ENCODE data around the gene NKAIN4. TPM values are rescaled to one million over a fixed set of nuclear protein-coding genes. Genes with fewer than 3 reads are reported as not detected.

NKAIN4 gene
- total RNA-seq, 1 experiment from 2014 or later = not detected

- TF ChIP-seq CTCF (conservative IDR thresholded peaks at IDR 0.05; ENCODE audit: low read depth, low read length) (no peak), EZH2phosphoT487 (IDR thresholded peaks at IDR 0.05; ENCODE audit: borderline replicate concordance, low read length) (no peak), EZH2 (IDR thresholded peaks at IDR 0.05; ENCODE audit: low read length, unreplicated experiment) (no peak)
- Histone ChIP-seq H4K20me1 (ENCODE audit: low read length) (peaks cover 27% of the 10 kb centered on the region), H3F3A (ENCODE audit: low read length, unreplicated experiment) (no peaks in the 10 kb centered on the region), H3K9me3 (ENCODE audit: low read length) (no peaks in the 10 kb centered on the region), H3K79me2 (ENCODE audit: low read length) (peaks cover 60% of the 10 kb centered on the region), H3K4me1 (ENCODE audit: insufficient read depth, low read length) (peaks cover 13% of the 10 kb centered on the region; the same call in 1 of the 2 replicates), H3K4me2 (ENCODE audit: low read length) (peak overlapping the region; percentile 83), H3K36me3 (ENCODE audit: low read depth, low read length) (peaks cover 16% of the 10 kb centered on the region; the same call in 1 of the 2 replicates), H3K9ac (ENCODE audit: low read length) (peak overlapping the region; percentile 91), H3K9me2 (replicated peaks; ENCODE audit: low read length) (no peaks in the 10 kb centered on the region), H3K27me3 (ENCODE audit: low read length) (no peaks in the 10 kb centered on the region), H3K27ac (ENCODE audit: low read length) (no peak overlapping the region), H3K4me3 (ENCODE audit: low read length) (peak overlapping the region; percentile 88), H2AFZ (ENCODE audit: low read length) (no peak overlapping the region)
- POLR2A ChIA-PET (ENCODE audit: unreplicated experiment) = interaction anchor here (0.6 kb wide), 1 partner anchor 65 kb away, joined by 21 read pairs; no protein-coding TSS in a partner anchor
- TSS peak; percentile 74 for BruUV-seq (replicated peaks)
- CTCF ChIA-PET = no interaction called here
- DNase-seq (peak; percentile 69), ATAC-seq (peak; percentile 26)
- intact Hi-C loops (cut with micrococcal nuclease) = no loop called here
Measured at GRCh38 chr20:63273635-63274380, 19.5 kb upstream of the NKAIN4 start.

GRCh38 chr20:63273059-63273579, 18.9 kb upstream of the NKAIN4 start:
- intact Hi-C loops (cut with micrococcal nuclease) = no loop called here
- CTCF ChIA-PET = interaction anchor here (0.6 kb wide), 1 partner anchor 18 kb away, joined by 4 read pairs; no protein-coding TSS in a partner anchor

More at GRCh38 chr20:63273059-63273579, 18.9 kb upstream of the NKAIN4 start:
- ATAC-seq (no peak), DNase-seq (no peak)
- Histone ChIP-seq H2AFZ (ENCODE audit: low read length) (peak overlapping the region; percentile 65; the same call in 1 of the 2 replicates), H4K20me1 (ENCODE audit: low read length) (peaks cover 27% of the 10 kb centered on the region), H3K9me3 (ENCODE audit: low read length) (no peaks in the 10 kb centered on the region), H3K27me3 (ENCODE audit: low read length) (no peaks in the 10 kb centered on the region), H3K9ac (ENCODE audit: low read length) (peak overlapping the region; percentile 91), H3F3A (ENCODE audit: low read length, unreplicated experiment) (no peaks in the 10 kb centered on the region), H3K79me2 (ENCODE audit: low read length) (peaks cover 60% of the 10 kb centered on the region), H3K27ac (ENCODE audit: low read length) (no peak overlapping the region), H3K4me3 (ENCODE audit: low read length) (peak overlapping the region; percentile 88), H3K4me2 (ENCODE audit: low read length) (peak overlapping the region; percentile 83), H3K4me1 (ENCODE audit: insufficient read depth, low read length) (peaks cover 13% of the 10 kb centered on the region; the same call in 1 of the 2 replicates), H3K36me3 (ENCODE audit: low read depth, low read length) (peaks cover 11% of the 10 kb centered on the region; the same call in 1 of the 2 replicates), H3K9me2 (replicated peaks; ENCODE audit: low read length) (no peaks in the 10 kb centered on the region)
- BruUV-seq (replicated peaks) = no TSS peak
- no peak for TF ChIP-seq EZH2 (IDR thresholded peaks at IDR 0.05; ENCODE audit: low read length, unreplicated experiment)
- no peak for TF ChIP-seq EZH2phosphoT487 (IDR thresholded peaks at IDR 0.05; ENCODE audit: borderline replicate concordance, low read length)
- TF ChIP-seq CTCF (conservative IDR thresholded peaks at IDR 0.05; ENCODE audit: low read depth, low read length) = no peak
- POLR2A ChIA-PET (ENCODE audit: unreplicated experiment) = interaction anchor here (0.6 kb wide), 1 partner anchor 65 kb away, joined by 21 read pairs; no protein-coding TSS in a partner anchor
